ENCODE results near the gene PLA2G4A. TPM values are rescaled to one million over a fixed set of nuclear protein-coding genes. Genes with fewer than 3 reads are reported as not detected.

Gene PLA2G4A
- total and polyA plus RNA-seq, 2 experiments from 2014 or later: 1.1 to 3.8 TPM

GRCh38 chr1:187018291-187018690 is 189.5 kb downstream of the PLA2G4A start:
- no peak for ATAC-seq
- H3K4me2 ChIP-seq: no peak overlapping the region
- 0 out of 3 replicates have a peak, but pooled peaks cover 5% of the 10 kb centered on the region for H3K36me3 Mint-ChIP-seq (ENCODE audit: low read depth)
- no peaks in the 10 kb centered on the region for H4K20me1 ChIP-seq (replicated peaks; ENCODE audit: insufficient read depth)
- no peak overlapping the region for H3K4me3 Mint-ChIP-seq
- H3K27ac ChIP-seq (ENCODE audit: low read depth): no peak overlapping the region
- no peak overlapping the region for H3K4me3 ChIP-seq
- no peaks in the 10 kb centered on the region for H3K4me1 ChIP-seq (ENCODE audit: insufficient read depth)
- peaks cover 2% of the 10 kb centered on the region; the same call in 2 of the 3 replicates for H3K9me3 Mint-ChIP-seq
- H3K36me3 ChIP-seq (ENCODE audit: insufficient read depth): no peaks in the 10 kb centered on the region
- no peaks in the 10 kb centered on the region for H3K79me2 ChIP-seq (replicated peaks; ENCODE audit: insufficient read depth)
- no peaks in the 10 kb centered on the region for H3F3A ChIP-seq (replicated peaks; ENCODE audit: low read depth)
- H3K27me3 Mint-ChIP-seq (ENCODE audit: insufficient read depth, low read depth, poor library complexity): no peaks in the 10 kb centered on the region
- H2AFZ ChIP-seq: no peak overlapping the region
- H3K27me3 ChIP-seq (ENCODE audit: insufficient read depth): no peaks in the 10 kb centered on the region
- H3K9me2 ChIP-seq (ENCODE audit: insufficient read depth): no peaks in the 10 kb centered on the region; the same call in 1 of the 2 replicates
- H3K4me1 Mint-ChIP-seq: no peaks in the 10 kb centered on the region
- H3K27ac Mint-ChIP-seq: no peak overlapping the region
- no peak for DNase-seq (ENCODE audit: low spot score)
- TF ChIP-seq, protein P1, sequence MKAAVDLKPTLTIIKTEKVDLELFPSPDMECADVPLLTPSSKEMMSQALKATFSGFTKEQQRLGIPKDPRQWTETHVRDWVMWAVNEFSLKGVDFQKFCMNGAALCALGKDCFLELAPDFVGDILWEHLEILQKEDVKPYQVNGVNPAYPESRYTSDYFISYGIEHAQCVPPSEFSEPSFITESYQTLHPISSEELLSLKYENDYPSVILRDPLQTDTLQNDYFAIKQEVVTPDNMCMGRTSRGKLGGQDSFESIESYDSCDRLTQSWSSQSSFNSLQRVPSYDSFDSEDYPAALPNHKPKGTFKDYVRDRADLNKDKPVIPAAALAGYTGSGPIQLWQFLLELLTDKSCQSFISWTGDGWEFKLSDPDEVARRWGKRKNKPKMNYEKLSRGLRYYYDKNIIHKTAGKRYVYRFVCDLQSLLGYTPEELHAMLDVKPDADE (IDR thresholded peaks at IDR 0.05): no peak
- TF ChIP-seq, protein P2, sequence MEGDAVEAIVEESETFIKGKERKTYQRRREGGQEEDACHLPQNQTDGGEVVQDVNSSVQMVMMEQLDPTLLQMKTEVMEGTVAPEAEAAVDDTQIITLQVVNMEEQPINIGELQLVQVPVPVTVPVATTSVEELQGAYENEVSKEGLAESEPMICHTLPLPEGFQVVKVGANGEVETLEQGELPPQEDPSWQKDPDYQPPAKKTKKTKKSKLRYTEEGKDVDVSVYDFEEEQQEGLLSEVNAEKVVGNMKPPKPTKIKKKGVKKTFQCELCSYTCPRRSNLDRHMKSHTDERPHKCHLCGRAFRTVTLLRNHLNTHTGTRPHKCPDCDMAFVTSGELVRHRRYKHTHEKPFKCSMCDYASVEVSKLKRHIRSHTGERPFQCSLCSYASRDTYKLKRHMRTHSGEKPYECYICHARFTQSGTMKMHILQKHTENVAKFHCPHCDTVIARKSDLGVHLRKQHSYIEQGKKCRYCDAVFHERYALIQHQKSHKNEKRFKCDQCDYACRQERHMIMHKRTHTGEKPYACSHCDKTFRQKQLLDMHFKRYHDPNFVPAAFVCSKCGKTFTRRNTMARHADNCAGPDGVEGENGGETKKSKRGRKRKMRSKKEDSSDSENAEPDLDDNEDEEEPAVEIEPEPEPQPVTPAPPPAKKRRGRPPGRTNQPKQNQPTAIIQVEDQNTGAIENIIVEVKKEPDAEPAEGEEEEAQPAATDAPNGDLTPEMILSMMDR (conservative IDR thresholded peaks at IDR 0.05; ENCODE audit: low read depth in 2 of 2): no peak
- TF ChIP-seq JUNB (IDR thresholded peaks at IDR 0.05; ENCODE audit: unreplicated experiment) (no peak), EZH2 (IDR thresholded peaks at IDR 0.05; ENCODE audit: low read depth, unreplicated experiment) (no peak), CREB1 (CRISPR knock-in tag; IDR thresholded peaks at IDR 0.05; ENCODE audit: low read depth) (no peak), REST (IDR thresholded peaks at IDR 0.05; ENCODE audit: unreplicated experiment) (no peak), NANOG (IDR thresholded peaks at IDR 0.05; ENCODE audit: borderline replicate concordance) (no peak)

GRCh38 chr1:187027253-187027652 is 198.5 kb downstream of the PLA2G4A start:
- Histone ChIP-seq H4K20me1 (replicated peaks; ENCODE audit: insufficient read depth) (no peaks in the 10 kb centered on the region), H2AFZ (no peak overlapping the region), H3K27me3 (ENCODE audit: insufficient read depth) (no peaks in the 10 kb centered on the region), H3K79me2 (replicated peaks; ENCODE audit: insufficient read depth) (no peaks in the 10 kb centered on the region), H3K36me3 (ENCODE audit: insufficient read depth) (no peaks in the 10 kb centered on the region), H3K4me1 (ENCODE audit: insufficient read depth) (no peaks in the 10 kb centered on the region), H3K4me2 (no peak overlapping the region), H3K27ac (ENCODE audit: low read depth) (no peak overlapping the region), H3F3A (replicated peaks; ENCODE audit: low read depth) (no peaks in the 10 kb centered on the region), H3K4me3 (no peak overlapping the region), H3K9me2 (ENCODE audit: insufficient read depth) (peaks cover 12% of the 10 kb centered on the region; the same call in 1 of the 2 replicates)
- ATAC-seq (no peak), DNase-seq (ENCODE audit: low spot score) (no peak)
- peaks cover 3% of the 10 kb centered on the region; the same call in 1 of the 3 replicates for H3K36me3 Mint-ChIP-seq (ENCODE audit: low read depth)
- no peak overlapping the region for H3K27ac Mint-ChIP-seq
- H3K9me3 Mint-ChIP-seq: peaks cover 6% of the 10 kb centered on the region
- no peaks in the 10 kb centered on the region for H3K27me3 Mint-ChIP-seq (ENCODE audit: insufficient read depth, low read depth, poor library complexity)
- no peak overlapping the region for H3K4me3 Mint-ChIP-seq
- no peaks in the 10 kb centered on the region; the same call in 2 of the 3 replicates for H3K4me1 Mint-ChIP-seq
- TF ChIP-seq ZNF114 (CRISPR knock-in tag; IDR thresholded peaks at IDR 0.05) (no peak), EZH2 (IDR thresholded peaks at IDR 0.05; ENCODE audit: low read depth, unreplicated experiment) (no peak), ZNF462 (CRISPR knock-in tag; IDR thresholded peaks at IDR 0.05) (no peak), NANOG (IDR thresholded peaks at IDR 0.05; ENCODE audit: borderline replicate concordance) (no peak)
